Common myeloid progenitor, CD34-positive (primary cell): ENCODE data around the gene ARHGAP22.

ENCODE experiments used
- CTCF ChIA-PET: fragments of 350-600 bp; sonication (Branson Sonifier 250); formaldehyde crosslinking; loops from one replicate; lab custom pipeline; 2021; ENCODE audit warnings: antibody characterized with exemption; lab: Charles Lee
- POLR2A ChIA-PET: fragments of 350-600 bp; sonication (Branson Sonifier 250); formaldehyde crosslinking; loops from one replicate; lab custom pipeline; 2021; ENCODE audit warnings: antibody characterized with exemption; lab: Charles Lee
- DNase-seq, 3 donors: peaks; one replicate each; pipeline versions ENCODE4 v3.0.0 to v3.0.0-alpha.2; 2013
- H3K27ac ChIP-seq, 2 experiments: 1 replicate in 1 of 2; 2 replicates in 1 of 2; pipeline ENCODE4 v1.7.0; 2013; ENCODE audit warnings: inconsistent platforms in 2 of 2, low read length in 2 of 2, mild to moderate bottlenecking in 2 of 2, low read depth in 1 of 2, moderate library complexity in 1 of 2; ENCODE audit not compliant: severe bottlenecking in 2 of 2, insufficient read depth in 1 of 2, poor library complexity in 1 of 2
- H3K27me3 ChIP-seq, 5 experiments: replicated peaks in 2 of 5; 1 replicate in 3 of 5; 2 replicates in 2 of 5; pipeline versions ENCODE4 v1.6.1 to v1.7.0; 2013; ENCODE audit warnings: low read length in 4 of 5, mild to moderate bottlenecking in 2 of 5, moderate library complexity in 2 of 5, inconsistent platforms in 1 of 5; ENCODE audit not compliant: insufficient read depth in 5 of 5, control insufficient read depth in 4 of 5
- H3K36me3 ChIP-seq, 4 experiments: 1 replicate in 2 of 4; 2 replicates in 2 of 4; pipeline versions ENCODE4 v1.6.1 to v1.7.0; 2013; ENCODE audit warnings: low read length in 3 of 4, control low read depth in 1 of 4, mild to moderate bottlenecking in 1 of 4; ENCODE audit not compliant: control insufficient read depth in 4 of 4, insufficient read depth in 4 of 4
- H3K4me1 ChIP-seq, 4 experiments: 1 replicate in 3 of 4; 2 replicates in 1 of 4; pipeline versions ENCODE4 v1.6.1 to v1.7.1; 2013; ENCODE audit warnings: low read length in 3 of 4, mild to moderate bottlenecking in 3 of 4, control low read depth in 1 of 4, inconsistent platforms in 1 of 4, moderate library complexity in 1 of 4; ENCODE audit not compliant: control insufficient read depth in 4 of 4, insufficient read depth in 4 of 4; ENCODE audit errors: control extremely low read depth in 1 of 4
- H3K4me3 ChIP-seq, 7 experiments: 1 replicate in 4 of 7; 2 replicates in 3 of 7; pipeline versions ENCODE4 v1.5.1 to v1.7.0; 2013; ENCODE audit warnings: mild to moderate bottlenecking in 7 of 7, low read length in 6 of 7, moderate library complexity in 6 of 7, inconsistent platforms in 2 of 7, low read depth in 2 of 7, control low read depth in 1 of 7; ENCODE audit not compliant: insufficient read depth in 4 of 7, control insufficient read depth in 1 of 7; ENCODE audit errors: extremely low read depth in 1 of 7
- H3K9me3 ChIP-seq, 5 experiments: 1 replicate in 4 of 5; 2 replicates in 1 of 5; pipeline versions ENCODE4 v1.6.1 to v1.7.1; 2013; ENCODE audit warnings: low read length in 4 of 5, mild to moderate bottlenecking in 2 of 5, inconsistent platforms in 1 of 5, low read depth in 1 of 5, moderate library complexity in 1 of 5; ENCODE audit not compliant: control insufficient read depth in 4 of 5, insufficient read depth in 2 of 5; ENCODE audit errors: control extremely low read depth in 1 of 5
- WGBS: methylation state at CpG from one replicate; pipeline ENCODE4 v1.1.5; 2013; ENCODE audit not compliant: insufficient coverage; 5-methylcytosine and 5-hydroxymethylcytosine counted together

ARHGAP22 gene

DNA sequence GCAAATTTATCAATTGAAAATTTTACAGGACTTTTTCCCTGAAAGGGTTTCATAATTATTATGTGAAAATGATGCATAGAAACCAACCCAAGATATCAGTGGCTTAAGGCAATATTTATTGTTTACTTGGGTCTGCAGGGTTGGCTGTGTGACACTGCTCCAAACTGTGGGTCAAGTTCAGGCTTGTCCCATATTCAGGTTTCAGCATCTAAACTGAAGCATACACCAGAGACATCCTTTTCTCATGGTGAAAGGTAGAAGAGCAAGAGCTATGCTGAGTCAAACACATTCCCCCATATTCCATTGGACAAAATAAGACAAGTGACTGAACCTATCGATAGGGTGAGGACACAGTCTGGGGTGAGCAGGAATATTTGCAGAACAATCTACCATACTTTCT lies 187.5 kb downstream of the ARHGAP22 start:
- peaks cover 0 to 7% (median 4%) of the 10 kb centered on the region in 4 experiments for H3K4me1 ChIP-seq
- peaks cover 6 to 17% (median 9%) of the 10 kb centered on the region in 4 experiments for H3K36me3 ChIP-seq
- H3K9me3 ChIP-seq: peaks cover 0 to 9% (median 4%) of the 10 kb centered on the region in 5 experiments
- ChIA-PET POLR2A (interaction anchor here (0.9 kb wide), 1 partner anchor 35 kb away, joined by 4 read pairs; no protein-coding TSS in a partner anchor), CTCF (interaction anchor here (0.7 to 3.2 kb wide), 11 partner anchors 9 to 129 kb away, joined by 3 to 16 read pairs (median 4); no protein-coding TSS in a partner anchor)
- no peak for DNase-seq
- H3K27me3 ChIP-seq: no peaks in the 10 kb centered on the region
- no CpG with 5 or more reads among the region's 1 CpG for WGBS
- no peak overlapping the region for H3K27ac ChIP-seq
- no peak overlapping the region for H3K4me3 ChIP-seq

- 100% methylated on average over 1 of the region's 2 CpGs for WGBS
- Histone ChIP-seq H3K4me3 (no peak overlapping the region), H3K4me1 (peaks cover 0 to 7% (median 4%) of the 10 kb centered on the region in 4 experiments), H3K9me3 (peaks cover 3 to 15% (median 8%) of the 10 kb centered on the region in 5 experiments), H3K27ac (no peak overlapping the region), H3K36me3 (peaks cover 8 to 22% (median 13%) of the 10 kb centered on the region in 4 experiments), H3K27me3 (no peaks in the 10 kb centered on the region)
- peak in 1 of 3 donors; percentile 8 for DNase-seq
- ChIA-PET CTCF (interaction anchor here (0.7 to 3.2 kb wide), 10 partner anchors 8 to 132 kb away, joined by 3 to 16 read pairs (median 4); no protein-coding TSS in a partner anchor), POLR2A (no interaction called here)
Observed at GRCh38 chr10:48416584-48417232, 188.2 kb downstream of the ARHGAP22 start.

DNA sequence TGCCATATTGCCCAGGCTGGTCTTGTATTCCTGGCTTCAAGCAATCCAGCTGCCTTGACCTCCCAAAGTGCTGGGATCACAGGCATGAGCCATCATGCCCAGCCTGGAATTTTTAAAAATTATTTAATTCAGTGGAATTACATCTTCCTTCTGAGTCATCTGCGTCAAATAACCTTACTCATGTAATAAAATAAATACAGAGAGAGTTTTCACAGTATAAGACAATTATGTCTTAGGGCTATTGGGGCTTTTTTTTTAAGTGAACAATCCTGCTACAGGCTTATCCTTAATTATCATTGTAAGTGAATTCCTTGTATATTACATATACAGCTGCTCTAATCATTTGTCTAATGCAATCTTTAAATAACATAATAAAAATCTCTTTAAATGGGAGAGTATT lies 190.1 kb downstream of the ARHGAP22 start:
- peaks cover 4 to 36% (median 22%) of the 10 kb centered on the region in 4 experiments for H3K36me3 ChIP-seq
- no peaks in the 10 kb centered on the region for H3K27me3 ChIP-seq
- peaks cover 0 to 7% (median 4%) of the 10 kb centered on the region in 4 experiments for H3K4me1 ChIP-seq
- peaks cover 3 to 25% (median 9%) of the 10 kb centered on the region in 5 experiments for H3K9me3 ChIP-seq
- ChIA-PET CTCF (interaction anchor here (1.3 to 1.4 kb wide), 2 partner anchors 9 to 51 kb away, joined by 3 to 4 read pairs; no protein-coding TSS in a partner anchor), POLR2A (no interaction called here)
- DNase-seq: no peak
- no peak overlapping the region for H3K27ac ChIP-seq
- no peak overlapping the region for H3K4me3 ChIP-seq
- no CpG with 5 or more reads among the region's 1 CpG for WGBS

- Histone ChIP-seq H3K9me3 (peaks cover 3 to 25% (median 9%) of the 10 kb centered on the region in 5 experiments), H3K4me1 (peaks cover 0 to 7% (median 4%) of the 10 kb centered on the region in 4 experiments), H3K4me3 (no peak overlapping the region), H3K36me3 (peaks cover 4 to 41% (median 22%) of the 10 kb centered on the region in 4 experiments), H3K27me3 (no peaks in the 10 kb centered on the region), H3K27ac (no peak overlapping the region)
- POLR2A ChIA-PET: no interaction called here
- no peak for DNase-seq
- CTCF ChIA-PET: no interaction called here
- WGBS: no CpG with 5 or more reads among the region's 1 CpG
Observed at GRCh38 chr10:48414160-48414559, 190.7 kb downstream of the ARHGAP22 start.

GRCh38 chr10:48412933-48413332 lies 191.9 kb downstream of the ARHGAP22 start:
- Histone ChIP-seq H3K4me1 (peaks cover 0 to 1% (median 0%) of the 10 kb centered on the region in 4 experiments), H3K27ac (no peak overlapping the region), H3K36me3 (peaks cover 4 to 47% (median 26%) of the 10 kb centered on the region in 4 experiments), H3K27me3 (no peaks in the 10 kb centered on the region), H3K4me3 (no peak overlapping the region), H3K9me3 (peaks cover 3 to 25% (median 9%) of the 10 kb centered on the region in 5 experiments)
- 100% methylated on average over 2 of the region's 4 CpGs for WGBS
- no peak for DNase-seq
- POLR2A ChIA-PET: no interaction called here
- CTCF ChIA-PET: interaction anchor here (1.9 kb wide), 1 partner anchor 96 kb away, joined by 5 read pairs; no protein-coding TSS in a partner anchor

- peak in 2 of 3 donors; percentile 43 to 62 for DNase-seq
- Histone ChIP-seq H3K36me3 (peaks cover 2 to 47% (median 26%) of the 10 kb centered on the region in 4 experiments), H3K4me1 (no peaks in the 10 kb centered on the region), H3K9me3 (peaks cover 3 to 25% (median 9%) of the 10 kb centered on the region in 5 experiments), H3K27ac (no peak overlapping the region), H3K4me3 (no peak overlapping the region), H3K27me3 (no peaks in the 10 kb centered on the region)
- 100% methylated on average over 2 of the region's 3 CpGs for WGBS
- ChIA-PET POLR2A (no interaction called here), CTCF (interaction anchor here (1.8 to 1.9 kb wide), 2 partner anchors 19 to 97 kb away, joined by 4 to 5 read pairs; no protein-coding TSS in a partner anchor)
Observed at GRCh38 chr10:48412081-48412480, 192.8 kb downstream of the ARHGAP22 start.

- CTCF ChIA-PET: interaction anchor here (1.8 to 1.9 kb wide), 2 partner anchors 19 to 98 kb away, joined by 4 to 5 read pairs; no protein-coding TSS in a partner anchor
Observed at GRCh38 chr10:48411510-48411909, 193.4 kb downstream of the ARHGAP22 start.

More at GRCh38 chr10:48411510-48411909, 193.4 kb downstream of the ARHGAP22 start:
- Histone ChIP-seq H3K27ac (no peak overlapping the region), H3K4me3 (no peak overlapping the region), H3K36me3 (peaks cover 2 to 47% (median 26%) of the 10 kb centered on the region in 4 experiments), H3K27me3 (no peaks in the 10 kb centered on the region), H3K4me1 (no peaks in the 10 kb centered on the region), H3K9me3 (peaks cover 3 to 25% (median 9%) of the 10 kb centered on the region in 5 experiments)
- no peak for DNase-seq
- POLR2A ChIA-PET: no interaction called here
- WGBS: 100% methylated on average over 1 of the region's 2 CpGs
